HEK293 (cell line): ENCODE data around the gene MED29.

Experiments
- BCL11A ChIP-seq: fragments of 450-650 bp; formaldehyde crosslinking; IDR thresholded peaks from 2 replicates; pipeline ENCODE4 v1.5.1; 2016; ENCODE audit warnings: low read depth, missing biosample characterization, missing genetic modification characterization
- BCL11B ChIP-seq: fragments of 450-650 bp; formaldehyde crosslinking; IDR thresholded peaks from 2 replicates; pipeline ENCODE4 v1.5.1; 2016; ENCODE audit warnings: low read depth, missing biosample characterization, missing genetic modification characterization
- FEZF1 ChIP-seq: fragments of 450-650 bp; formaldehyde crosslinking; IDR thresholded peaks from 2 replicates; pipeline ENCODE4 v1.5.1; 2016; ENCODE audit warnings: missing biosample characterization, missing genetic modification characterization
- MEIS1 ChIP-seq: sonication (generic); formaldehyde crosslinking; IDR thresholded peaks from 2 replicates; pipeline ENCODE4 v1.8.1; 2022; ENCODE audit warnings: missing genetic modification reagents, mild to moderate bottlenecking, borderline replicate concordance
- ZFP37 ChIP-seq: fragments of 450-650 bp; formaldehyde crosslinking; IDR thresholded peaks from 2 replicates; pipeline ENCODE4 v1.5.1; 2016; ENCODE audit warnings: missing biosample characterization, missing genetic modification characterization
- ZNF157 ChIP-seq: fragments of 450-650 bp; formaldehyde crosslinking; IDR thresholded peaks from 2 replicates; pipeline ENCODE4 v1.5.1; 2016; ENCODE audit warnings: missing biosample characterization, missing genetic modification characterization
- ZNF174 ChIP-seq: fragments of 450-650 bp; formaldehyde crosslinking; IDR thresholded peaks from 2 replicates; pipeline ENCODE4 v1.5.0; 2017; ENCODE audit warnings: missing biosample characterization, mild to moderate bottlenecking, missing genetic modification characterization
- ZNF24 ChIP-seq: fragments of 450-650 bp; formaldehyde crosslinking; IDR thresholded peaks from 2 replicates; pipeline ENCODE4 v1.5.1; 2016; ENCODE audit warnings: missing biosample characterization, missing genetic modification characterization
- ZNF341 ChIP-seq: fragments of 450-650 bp; formaldehyde crosslinking; IDR thresholded peaks from 2 replicates; pipeline ENCODE4; 2016; ENCODE audit warnings: low read depth, missing biosample characterization, missing genetic modification characterization
- ZNF48 ChIP-seq: fragments of 450-650 bp; formaldehyde crosslinking; IDR thresholded peaks from 2 replicates; pipeline ENCODE4 v1.5.1; 2016; ENCODE audit warnings: missing biosample characterization, missing genetic modification characterization
- ZNF529 ChIP-seq: fragments of 450-650 bp; formaldehyde crosslinking; IDR thresholded peaks from 2 replicates; pipeline ENCODE4 v1.5.1; 2017; ENCODE audit warnings: missing genetic modification characterization, missing biosample characterization; ENCODE audit not compliant: insufficient replicate concordance
- ZNF530 ChIP-seq: fragments of 450-650 bp; formaldehyde crosslinking; IDR thresholded peaks from 2 replicates; pipeline ENCODE4 v1.5.1; 2016; ENCODE audit warnings: low read depth, missing biosample characterization, missing genetic modification characterization
- ZNF600 ChIP-seq: fragments of 450-650 bp; formaldehyde crosslinking; IDR thresholded peaks from 2 replicates; pipeline ENCODE4 v1.5.1; 2016; ENCODE audit warnings: missing biosample characterization, missing genetic modification characterization
- ZNF621 ChIP-seq: fragments of 450-650 bp; formaldehyde crosslinking; IDR thresholded peaks from 2 replicates; pipeline ENCODE4 v1.5.1; 2017; ENCODE audit warnings: missing biosample characterization, missing genetic modification characterization
- ZNF629 ChIP-seq: fragments of 450-650 bp; formaldehyde crosslinking; IDR thresholded peaks from 2 replicates; pipeline ENCODE4 v1.5.1; 2017; ENCODE audit warnings: missing biosample characterization, missing genetic modification characterization
- ZNF664 ChIP-seq: fragments of 450-650 bp; formaldehyde crosslinking; IDR thresholded peaks from 2 replicates; pipeline ENCODE4 v1.5.1; 2016; ENCODE audit warnings: missing biosample characterization, missing genetic modification characterization
- ZNF777 ChIP-seq: fragments of 450-650 bp; formaldehyde crosslinking; IDR thresholded peaks from 2 replicates; pipeline ENCODE4 v1.5.1; 2017; ENCODE audit warnings: missing biosample characterization, missing genetic modification characterization, borderline replicate concordance
- ZXDB ChIP-seq: fragments of 450-650 bp; formaldehyde crosslinking; IDR thresholded peaks from 2 replicates; pipeline ENCODE4 v1.5.1; 2016; ENCODE audit warnings: missing biosample characterization, missing genetic modification characterization
- TF ChIP-seq, protein P1 (sequence below): fragments of 450-650 bp; formaldehyde crosslinking; IDR thresholded peaks from 2 replicates; pipeline ENCODE4 v1.5.1; 2016; ENCODE audit warnings: missing biosample characterization, missing genetic modification characterization
- TF ChIP-seq, protein P2 (sequence below): fragments of 450-650 bp; formaldehyde crosslinking; IDR thresholded peaks from 2 replicates; pipeline ENCODE4 v1.5.1; 2017; ENCODE audit warnings: missing biosample characterization, missing genetic modification characterization
- TF ChIP-seq, protein P3 (sequence below): fragments of 450-650 bp; formaldehyde crosslinking; optimal IDR thresholded peaks from 2 replicates; pipeline ENCODE3; 2016; ENCODE audit warnings: missing biosample characterization, mild to moderate bottlenecking, missing genetic modification characterization
- TF ChIP-seq, protein P4 (sequence below): fragments of 450-650 bp; formaldehyde crosslinking; IDR thresholded peaks from 2 replicates; pipeline ENCODE4 v1.5.1; 2017; ENCODE audit warnings: missing biosample characterization, missing genetic modification characterization
- TF ChIP-seq, protein P5 (sequence below): fragments of 450-650 bp; formaldehyde crosslinking; IDR thresholded peaks from 2 replicates; pipeline ENCODE4 v1.5.1; 2016; ENCODE audit warnings: missing biosample characterization, missing genetic modification characterization

The MED29 gene

DNA sequence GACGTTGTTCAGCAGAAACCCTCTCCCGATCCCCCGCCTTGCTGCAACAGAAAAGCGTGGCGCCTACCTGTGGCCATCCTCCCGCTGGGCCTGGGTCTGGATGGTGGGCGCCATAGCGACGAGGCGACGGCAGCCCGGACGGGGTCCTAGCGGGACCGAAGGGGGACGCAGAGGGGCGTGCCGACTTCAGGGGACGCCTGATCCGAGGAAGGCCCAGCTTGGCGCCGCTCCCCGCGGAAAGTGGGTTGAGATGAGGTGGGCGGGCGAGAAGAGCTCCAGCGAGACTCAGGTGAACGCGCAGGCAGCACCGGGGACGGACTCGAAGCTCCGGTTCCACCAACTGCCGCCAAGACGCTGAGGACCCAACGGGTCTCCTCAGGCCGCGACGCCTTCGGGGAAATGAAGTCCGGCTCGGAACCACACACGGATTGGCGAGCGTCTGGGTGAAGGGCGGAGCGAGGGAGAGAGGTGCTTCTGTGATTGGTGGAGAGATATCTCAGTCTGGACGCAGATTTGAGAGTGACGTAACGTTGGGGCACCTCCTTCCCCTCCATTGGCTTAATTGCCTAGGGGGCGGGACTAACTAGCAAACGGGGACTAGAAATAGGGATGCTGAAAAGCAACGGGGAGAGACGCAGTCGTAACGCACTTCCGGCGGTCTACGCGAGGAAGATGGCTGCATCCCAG lies at the start of gene MED29, which contains the start of gene PAF1 (continued):
- TF ChIP-seq, protein P1, sequence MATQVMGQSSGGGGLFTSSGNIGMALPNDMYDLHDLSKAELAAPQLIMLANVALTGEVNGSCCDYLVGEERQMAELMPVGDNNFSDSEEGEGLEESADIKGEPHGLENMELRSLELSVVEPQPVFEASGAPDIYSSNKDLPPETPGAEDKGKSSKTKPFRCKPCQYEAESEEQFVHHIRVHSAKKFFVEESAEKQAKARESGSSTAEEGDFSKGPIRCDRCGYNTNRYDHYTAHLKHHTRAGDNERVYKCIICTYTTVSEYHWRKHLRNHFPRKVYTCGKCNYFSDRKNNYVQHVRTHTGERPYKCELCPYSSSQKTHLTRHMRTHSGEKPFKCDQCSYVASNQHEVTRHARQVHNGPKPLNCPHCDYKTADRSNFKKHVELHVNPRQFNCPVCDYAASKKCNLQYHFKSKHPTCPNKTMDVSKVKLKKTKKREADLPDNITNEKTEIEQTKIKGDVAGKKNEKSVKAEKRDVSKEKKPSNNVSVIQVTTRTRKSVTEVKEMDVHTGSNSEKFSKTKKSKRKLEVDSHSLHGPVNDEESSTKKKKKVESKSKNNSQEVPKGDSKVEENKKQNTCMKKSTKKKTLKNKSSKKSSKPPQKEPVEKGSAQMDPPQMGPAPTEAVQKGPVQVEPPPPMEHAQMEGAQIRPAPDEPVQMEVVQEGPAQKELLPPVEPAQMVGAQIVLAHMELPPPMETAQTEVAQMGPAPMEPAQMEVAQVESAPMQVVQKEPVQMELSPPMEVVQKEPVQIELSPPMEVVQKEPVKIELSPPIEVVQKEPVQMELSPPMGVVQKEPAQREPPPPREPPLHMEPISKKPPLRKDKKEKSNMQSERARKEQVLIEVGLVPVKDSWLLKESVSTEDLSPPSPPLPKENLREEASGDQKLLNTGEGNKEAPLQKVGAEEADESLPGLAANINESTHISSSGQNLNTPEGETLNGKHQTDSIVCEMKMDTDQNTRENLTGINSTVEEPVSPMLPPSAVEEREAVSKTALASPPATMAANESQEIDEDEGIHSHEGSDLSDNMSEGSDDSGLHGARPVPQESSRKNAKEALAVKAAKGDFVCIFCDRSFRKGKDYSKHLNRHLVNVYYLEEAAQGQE (tag by site-specific recombination), result peak; percentile 73; the same call in 1 of the 2 replicates
- TF ChIP-seq MEIS1, result no peak
- peak; percentile 96; the same call in 1 of the 2 replicates for TF ChIP-seq ZNF777 (tag by site-specific recombination)
- peak; percentile 45; the same call in 1 of the 2 replicates for TF ChIP-seq BCL11A
- 0 out of 2 replicates have a peak, but pooled peaks have one; percentile 27 for TF ChIP-seq ZNF664 (tag by site-specific recombination)
- TF ChIP-seq ZNF157 (tag by site-specific recombination), result no peak
- TF ChIP-seq, protein P2, sequence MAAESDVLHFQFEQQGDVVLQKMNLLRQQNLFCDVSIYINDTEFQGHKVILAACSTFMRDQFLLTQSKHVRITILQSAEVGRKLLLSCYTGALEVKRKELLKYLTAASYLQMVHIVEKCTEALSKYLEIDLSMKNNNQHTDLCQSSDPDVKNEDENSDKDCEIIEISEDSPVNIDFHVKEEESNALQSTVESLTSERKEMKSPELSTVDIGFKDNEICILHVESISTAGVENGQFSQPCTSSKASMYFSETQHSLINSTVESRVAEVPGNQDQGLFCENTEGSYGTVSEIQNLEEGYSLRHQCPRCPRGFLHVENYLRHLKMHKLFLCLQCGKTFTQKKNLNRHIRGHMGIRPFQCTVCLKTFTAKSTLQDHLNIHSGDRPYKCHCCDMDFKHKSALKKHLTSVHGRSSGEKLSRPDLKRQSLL (tag by site-specific recombination), result peak; percentile 82
- TF ChIP-seq ZFP37 (tag by site-specific recombination), result peak; percentile 98
- no peak for TF ChIP-seq ZNF48 (tag by site-specific recombination)
- no peak for TF ChIP-seq ZNF530 (tag by site-specific recombination)
- TF ChIP-seq ZNF341 (tag by site-specific recombination), result peak; percentile 67; the same call in 1 of the 2 replicates
- TF ChIP-seq FEZF1 (tag by site-specific recombination), result peak; percentile 60
- TF ChIP-seq ZNF24, result peak; percentile 92
- TF ChIP-seq ZNF529 (tag by site-specific recombination), result no peak
- TF ChIP-seq ZXDB (tag by site-specific recombination), result peak; percentile 98
- peak; percentile 61; the same call in 1 of the 2 replicates for TF ChIP-seq BCL11B (tag by site-specific recombination)
- TF ChIP-seq ZNF629, result peak; percentile 100
- TF ChIP-seq, protein P3, sequence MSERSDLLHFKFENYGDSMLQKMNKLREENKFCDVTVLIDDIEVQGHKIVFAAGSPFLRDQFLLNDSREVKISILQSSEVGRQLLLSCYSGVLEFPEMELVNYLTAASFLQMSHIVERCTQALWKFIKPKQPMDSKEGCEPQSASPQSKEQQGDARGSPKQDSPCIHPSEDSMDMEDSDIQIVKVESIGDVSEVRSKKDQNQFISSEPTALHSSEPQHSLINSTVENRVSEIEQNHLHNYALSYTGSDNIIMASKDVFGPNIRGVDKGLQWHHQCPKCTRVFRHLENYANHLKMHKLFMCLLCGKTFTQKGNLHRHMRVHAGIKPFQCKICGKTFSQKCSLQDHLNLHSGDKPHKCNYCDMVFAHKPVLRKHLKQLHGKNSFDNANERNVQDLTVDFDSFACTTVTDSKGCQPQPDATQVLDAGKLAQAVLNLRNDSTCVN (tag by site-specific recombination), result peak; percentile 85
- TF ChIP-seq, protein P4, sequence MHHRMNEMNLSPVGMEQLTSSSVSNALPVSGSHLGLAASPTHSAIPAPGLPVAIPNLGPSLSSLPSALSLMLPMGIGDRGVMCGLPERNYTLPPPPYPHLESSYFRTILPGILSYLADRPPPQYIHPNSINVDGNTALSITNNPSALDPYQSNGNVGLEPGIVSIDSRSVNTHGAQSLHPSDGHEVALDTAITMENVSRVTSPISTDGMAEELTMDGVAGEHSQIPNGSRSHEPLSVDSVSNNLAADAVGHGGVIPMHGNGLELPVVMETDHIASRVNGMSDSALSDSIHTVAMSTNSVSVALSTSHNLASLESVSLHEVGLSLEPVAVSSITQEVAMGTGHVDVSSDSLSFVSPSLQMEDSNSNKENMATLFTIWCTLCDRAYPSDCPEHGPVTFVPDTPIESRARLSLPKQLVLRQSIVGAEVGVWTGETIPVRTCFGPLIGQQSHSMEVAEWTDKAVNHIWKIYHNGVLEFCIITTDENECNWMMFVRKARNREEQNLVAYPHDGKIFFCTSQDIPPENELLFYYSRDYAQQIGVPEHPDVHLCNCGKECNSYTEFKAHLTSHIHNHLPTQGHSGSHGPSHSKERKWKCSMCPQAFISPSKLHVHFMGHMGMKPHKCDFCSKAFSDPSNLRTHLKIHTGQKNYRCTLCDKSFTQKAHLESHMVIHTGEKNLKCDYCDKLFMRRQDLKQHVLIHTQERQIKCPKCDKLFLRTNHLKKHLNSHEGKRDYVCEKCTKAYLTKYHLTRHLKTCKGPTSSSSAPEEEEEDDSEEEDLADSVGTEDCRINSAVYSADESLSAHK (tag by site-specific recombination), result peak; percentile 73
- no peak for TF ChIP-seq ZNF174 (tag by site-specific recombination)
- TF ChIP-seq, protein P5, sequence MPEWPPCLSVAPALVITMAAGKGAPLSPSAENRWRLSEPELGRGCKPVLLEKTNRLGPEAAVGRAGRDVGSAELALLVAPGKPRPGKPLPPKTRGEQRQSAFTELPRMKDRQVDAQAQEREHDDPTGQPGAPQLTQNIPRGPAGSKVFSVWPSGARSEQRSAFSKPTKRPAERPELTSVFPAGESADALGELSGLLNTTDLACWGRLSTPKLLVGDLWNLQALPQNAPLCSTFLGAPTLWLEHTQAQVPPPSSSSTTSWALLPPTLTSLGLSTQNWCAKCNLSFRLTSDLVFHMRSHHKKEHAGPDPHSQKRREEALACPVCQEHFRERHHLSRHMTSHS (tag by site-specific recombination), result no peak
- peak; percentile 100 for TF ChIP-seq ZNF600 (tag by site-specific recombination)
- no peak for TF ChIP-seq ZNF621 (tag by site-specific recombination)
- TF ChIP-seq, all 188 proteins: peak for 90
